IPS-18c (cell line): ENCODE measurements around the gene PTPA.
A peak's percentile ranks its signal among the peaks of the same experiment; 100 is the strongest.
"Not testable (repeated sequence)": the region's sequence is repeated elsewhere in the genome, so short reads cannot be mapped to it uniquely, and the experiment has no call there.

Experiments used
- H3K4me3 ChIP-seq: 2 replicates; pipeline ENCODE4 v1.7.0; 2013; ENCODE audit warnings: low read depth, mild to moderate bottlenecking, low read length, moderate library complexity; ENCODE audit not compliant: insufficient read depth
- H3K9me3 ChIP-seq: one replicate; pipeline ENCODE4 v1.6.1; 2013; ENCODE audit warnings: mild to moderate bottlenecking, low read length, moderate library complexity; ENCODE audit not compliant: control insufficient read depth, insufficient read depth

PTPA gene

DNA sequence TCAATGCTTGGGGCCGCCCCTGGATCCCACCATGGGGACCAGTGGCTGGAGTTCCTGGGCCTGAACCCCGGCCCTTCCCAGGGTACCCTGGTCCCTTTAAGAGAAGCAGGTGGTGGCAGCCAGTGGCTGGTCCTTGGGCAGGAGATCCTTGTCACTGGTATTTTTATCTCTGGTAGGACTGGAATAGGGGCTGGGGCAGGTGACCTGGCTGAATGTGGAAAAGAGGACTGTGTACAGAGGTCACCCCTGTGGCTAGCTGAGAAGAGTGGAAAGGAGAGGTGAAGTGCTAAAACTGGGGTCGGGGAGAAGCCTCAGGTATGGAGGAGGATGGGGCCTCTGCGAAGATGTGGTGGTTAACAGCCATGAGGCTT is 7.6 kb upstream of the PTPA start:
- H3K9me3 ChIP-seq, result no peaks in the 10 kb centered on the region
- H3K4me3 ChIP-seq, result no peak overlapping the region

DNA sequence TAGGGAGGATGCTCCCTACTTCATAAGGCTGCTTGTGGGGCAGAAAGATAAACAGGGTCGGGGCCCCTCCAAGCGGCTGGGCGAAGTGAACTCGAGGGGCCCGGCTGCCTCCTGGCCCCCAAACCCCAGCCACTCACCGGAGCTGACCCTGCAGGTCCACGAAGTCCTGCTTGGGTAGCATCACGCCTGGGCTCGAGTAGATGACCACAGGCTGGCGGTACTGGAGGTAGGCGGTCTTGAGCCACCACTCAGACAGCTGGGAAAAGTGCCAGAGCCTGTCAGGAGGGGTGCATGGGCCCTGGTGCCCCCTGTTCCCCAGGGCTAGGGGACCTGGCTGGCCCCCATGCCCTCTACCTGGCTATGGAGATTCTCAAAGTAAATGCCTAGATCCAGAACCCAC is 7.2 kb upstream of the PTPA start:
- H3K9me3 ChIP-seq, result no peaks in the 10 kb centered on the region
- H3K4me3 ChIP-seq, result no peak overlapping the region

DNA sequence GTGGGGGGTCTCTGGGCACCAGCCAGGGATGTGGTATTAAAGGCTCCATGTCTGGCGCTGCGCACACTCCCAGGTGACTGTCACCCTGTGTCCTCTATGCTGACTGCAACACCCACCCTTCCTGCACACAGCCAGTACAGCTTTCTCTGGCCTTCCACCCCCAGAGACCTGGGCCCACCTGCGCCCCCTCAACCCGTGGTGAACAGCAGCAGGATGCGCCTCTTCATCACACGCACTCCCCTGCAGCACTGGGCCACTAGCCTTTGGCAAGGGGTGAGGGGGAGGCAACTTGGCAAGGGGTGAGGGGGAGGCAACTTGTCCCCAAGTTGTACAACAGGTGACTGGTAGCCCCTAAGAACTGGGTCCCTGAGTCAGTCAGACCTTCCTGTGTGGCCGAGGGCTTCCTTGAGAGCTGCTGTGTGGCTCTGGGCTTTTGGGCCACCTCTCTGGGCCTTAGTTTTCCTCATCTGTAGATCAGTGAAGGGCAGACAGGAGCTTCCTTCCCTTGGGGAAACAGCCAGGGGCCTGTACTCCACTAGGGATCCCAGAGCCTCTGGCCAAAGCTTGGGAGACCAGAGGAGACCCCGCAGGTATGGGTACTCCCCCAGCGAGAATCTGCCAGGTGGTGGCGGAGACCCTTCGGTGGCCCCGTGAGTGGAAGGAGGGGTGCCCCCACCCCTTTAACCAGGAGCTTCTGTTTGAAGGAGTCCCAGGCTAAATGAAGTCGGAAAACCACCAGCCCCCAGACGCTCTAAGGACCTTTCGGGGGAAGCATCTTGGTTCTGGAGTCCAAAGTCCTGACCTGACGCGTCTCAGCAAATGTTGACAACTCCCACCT is 5.1 kb upstream of the PTPA start:
- no peaks in the 10 kb centered on the region for H3K9me3 ChIP-seq
- H3K4me3 ChIP-seq, result no peak overlapping the region

DNA sequence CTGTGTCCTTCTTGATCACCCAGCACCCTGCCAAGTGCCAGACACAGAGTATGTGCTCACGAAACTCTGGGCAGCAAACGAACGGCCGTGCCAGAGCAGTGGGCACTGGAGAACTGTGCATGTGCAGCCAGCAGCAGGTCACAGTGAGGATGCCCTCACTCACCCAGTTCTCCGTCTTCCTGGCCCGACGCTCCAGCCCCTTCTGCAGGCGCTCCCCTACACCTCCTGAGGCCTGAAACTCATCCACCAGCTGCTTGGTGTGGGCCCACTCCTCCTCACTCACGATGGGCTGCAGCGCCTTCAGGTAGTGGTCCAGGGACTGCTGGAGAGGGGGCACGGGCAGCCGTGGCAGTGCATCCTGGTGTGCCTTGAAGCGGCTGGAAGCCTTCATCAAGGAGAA is 3.6 kb upstream of the PTPA start:
- no peaks in the 10 kb centered on the region for H3K9me3 ChIP-seq
- H3K4me3 ChIP-seq, result no peak overlapping the region

DNA sequence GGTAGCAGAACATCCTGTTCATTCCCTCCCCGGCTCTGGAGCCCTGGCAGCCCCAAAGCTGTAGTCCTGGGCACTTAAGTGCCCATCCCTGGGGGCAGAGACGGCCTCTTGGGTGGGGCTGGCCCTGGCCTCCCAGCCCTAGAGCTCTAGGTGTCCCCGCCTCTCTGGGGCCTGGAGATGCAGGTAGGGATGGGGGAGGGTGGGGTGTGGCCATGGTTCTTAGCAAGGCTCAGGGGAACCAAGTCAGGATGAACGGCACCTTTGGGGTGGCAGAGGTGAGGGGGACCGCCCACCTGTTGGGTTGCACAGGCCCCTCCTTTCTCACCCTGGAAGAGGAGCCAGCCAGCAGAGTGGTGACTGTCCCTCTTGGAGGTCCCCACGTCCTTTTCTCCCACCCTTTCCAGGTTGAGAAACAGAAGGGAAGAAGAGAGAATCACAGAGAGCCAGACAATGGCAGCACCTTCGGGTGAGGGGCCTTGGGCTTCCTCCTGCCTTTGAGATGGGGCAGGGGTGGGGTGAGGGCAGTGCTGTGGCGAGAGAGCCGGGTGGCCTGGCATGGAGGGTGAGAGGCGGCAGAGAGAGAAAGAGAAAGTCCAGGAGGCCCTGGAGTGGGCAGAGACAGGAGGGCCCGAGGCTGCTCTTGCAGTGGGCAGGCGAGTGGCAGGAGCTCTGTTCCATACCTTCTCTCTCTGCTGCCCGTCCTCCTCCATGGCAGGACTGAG is 3.0 kb upstream of the PTPA start:
- Histone ChIP-seq H3K4me3 (no peak overlapping the region), H3K9me3 (no peaks in the 10 kb centered on the region)

DNA sequence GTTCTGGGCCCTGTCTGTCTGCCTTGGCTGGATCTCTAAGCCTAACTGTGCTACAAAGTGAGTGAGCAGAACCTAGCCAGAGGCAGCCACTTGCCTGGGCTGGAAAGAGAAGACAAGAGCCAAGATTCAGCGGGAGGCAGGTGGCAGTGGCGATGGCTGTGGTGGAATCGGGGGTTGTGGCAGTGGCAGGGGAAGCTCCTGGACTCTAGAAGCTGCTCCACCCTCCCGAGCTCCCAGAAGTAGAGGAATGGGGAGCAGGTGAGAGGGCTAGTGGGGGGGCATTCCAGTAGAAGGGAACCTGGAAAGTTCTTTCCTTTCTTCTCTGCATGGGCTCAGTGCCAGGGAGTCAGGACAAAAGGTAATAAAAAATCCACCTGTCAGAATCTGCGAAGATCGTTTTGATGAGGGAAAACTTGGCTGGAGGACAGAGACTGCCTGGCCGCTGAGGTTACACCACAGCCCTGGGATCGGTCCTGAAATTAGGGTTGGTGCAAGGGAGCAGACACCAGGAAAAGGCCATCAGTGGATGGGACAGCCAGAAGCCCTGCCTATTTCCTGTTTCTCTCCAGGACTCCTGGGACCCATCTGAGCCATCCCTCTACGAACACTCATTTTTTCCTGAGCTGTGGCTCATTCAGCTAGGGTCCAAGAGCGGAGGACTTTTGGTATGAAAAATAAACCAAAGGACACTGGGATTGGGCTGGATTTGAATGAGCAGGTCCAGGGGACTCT is 2.2 kb upstream of the PTPA start:
- no peaks in the 10 kb centered on the region for H3K9me3 ChIP-seq
- H3K4me3 ChIP-seq, result no peak overlapping the region

DNA sequence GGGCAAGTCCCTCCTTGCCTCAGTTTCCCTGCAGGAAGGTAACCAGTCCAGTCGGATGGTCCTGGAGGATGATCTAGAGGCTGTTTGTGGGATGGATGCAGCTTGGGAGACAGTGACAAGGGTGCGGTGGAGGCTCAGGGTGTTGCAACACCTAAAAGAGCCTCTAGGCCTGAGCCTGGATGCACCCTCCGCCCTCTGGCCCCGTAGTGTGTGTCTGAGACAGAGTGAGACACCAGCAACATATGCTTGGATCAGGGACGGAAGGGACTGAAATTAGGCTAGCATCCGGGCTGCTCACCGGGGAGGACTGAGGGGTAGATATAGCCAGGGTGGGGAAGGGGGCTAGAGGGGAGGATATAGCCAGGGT is 1.7 kb upstream of the PTPA start:
- H3K4me3 ChIP-seq, result no peak overlapping the region
- no peaks in the 10 kb centered on the region for H3K9me3 ChIP-seq

DNA sequence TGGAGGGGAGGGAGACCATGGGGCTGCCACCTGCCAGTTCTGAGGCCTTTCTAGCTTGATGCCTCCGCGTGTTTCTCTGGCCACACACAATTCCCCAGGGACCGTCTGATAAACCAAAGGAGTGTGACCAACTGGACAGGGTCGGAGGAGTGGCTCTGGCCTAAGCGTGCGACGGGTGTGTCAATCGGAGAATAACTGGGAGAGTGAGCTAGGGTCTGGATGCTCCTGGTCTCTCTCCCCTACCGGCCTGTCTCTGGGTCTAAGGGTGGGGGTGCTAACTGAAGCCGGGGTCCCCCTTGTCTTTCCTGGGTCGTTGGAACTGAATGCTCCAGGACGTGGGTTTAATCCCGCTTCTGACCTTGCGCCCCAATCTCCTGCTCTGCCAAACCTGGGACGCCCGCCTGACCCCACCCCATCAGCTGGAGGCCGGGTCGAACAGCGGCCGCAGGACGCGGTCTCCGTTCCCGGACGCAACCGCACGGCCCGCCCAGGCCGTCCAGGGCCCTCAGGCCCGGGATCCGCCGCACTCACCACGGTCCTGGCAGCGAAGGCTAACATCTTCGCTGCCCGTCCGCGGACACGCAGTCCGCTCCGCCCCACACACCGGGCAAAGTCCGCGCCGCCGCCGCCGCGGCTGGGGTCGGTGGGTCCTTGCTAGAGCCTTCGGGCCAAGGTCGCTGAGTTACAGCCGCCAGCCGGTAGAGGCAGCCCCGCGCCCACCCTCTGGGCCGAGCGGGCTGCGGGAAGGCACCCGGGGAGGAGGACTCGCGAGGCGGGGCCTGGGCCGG is 1.1 kb upstream of the PTPA start:
- Histone ChIP-seq H3K9me3 (no peaks in the 10 kb centered on the region), H3K4me3 (peak overlapping the region; percentile 67)

DNA sequence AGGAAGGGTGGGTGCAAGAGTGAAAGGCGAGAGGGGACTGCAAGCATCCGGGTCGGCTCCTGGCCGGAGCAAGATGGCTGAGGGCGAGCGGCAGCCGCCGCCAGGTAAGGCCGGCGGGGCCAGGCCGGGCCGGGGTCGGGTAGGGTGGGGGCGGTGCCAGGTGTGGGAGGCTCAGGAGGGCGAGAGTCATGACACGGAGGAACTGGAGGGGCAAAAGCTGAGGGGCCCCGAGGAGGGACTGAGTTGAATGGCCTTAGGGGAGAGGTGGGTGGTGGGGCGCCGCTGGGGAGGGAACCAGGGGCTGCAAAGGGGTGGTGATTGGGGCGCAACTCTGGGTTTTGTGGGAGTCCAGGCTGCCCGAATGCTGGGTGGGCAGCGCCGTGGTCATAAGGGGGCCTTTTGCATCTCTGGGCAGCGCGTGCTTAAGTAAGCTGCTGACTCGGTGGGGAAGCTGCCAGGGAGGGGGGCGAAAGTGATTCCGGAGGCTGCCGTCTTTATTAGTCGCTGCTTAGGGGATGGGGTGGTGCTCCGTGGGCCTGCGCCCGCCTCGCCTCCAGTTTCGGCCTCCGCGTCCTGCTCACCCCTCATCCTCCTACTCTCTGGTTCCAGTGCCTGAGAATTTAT is 425 bp downstream of the PTPA start:
- peak overlapping the region; percentile 67 for H3K4me3 ChIP-seq
- no peaks in the 10 kb centered on the region for H3K9me3 ChIP-seq

DNA sequence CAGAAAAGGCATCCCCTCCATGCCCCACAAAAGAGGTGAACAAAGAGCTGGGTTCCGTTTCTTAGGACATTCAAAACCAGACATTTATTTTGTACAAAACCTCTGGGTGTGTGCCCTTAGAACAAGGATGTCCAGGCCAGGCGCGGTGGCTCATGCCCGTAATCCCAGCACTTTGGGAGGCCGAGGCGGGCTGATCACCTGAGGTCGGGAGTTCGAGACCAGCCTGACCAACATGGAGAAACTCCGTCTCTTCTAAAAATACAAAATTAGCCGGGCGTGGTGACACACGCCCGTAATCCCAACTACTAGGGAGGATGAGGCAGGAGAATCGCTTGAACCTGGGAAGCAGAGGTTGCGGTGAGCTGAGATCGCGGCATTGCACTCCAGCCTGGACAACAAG is 1.3 kb downstream of the PTPA start:
- peak overlapping the region; percentile 67 for H3K4me3 ChIP-seq
- not testable (repeated sequence) for H3K9me3 ChIP-seq

DNA sequence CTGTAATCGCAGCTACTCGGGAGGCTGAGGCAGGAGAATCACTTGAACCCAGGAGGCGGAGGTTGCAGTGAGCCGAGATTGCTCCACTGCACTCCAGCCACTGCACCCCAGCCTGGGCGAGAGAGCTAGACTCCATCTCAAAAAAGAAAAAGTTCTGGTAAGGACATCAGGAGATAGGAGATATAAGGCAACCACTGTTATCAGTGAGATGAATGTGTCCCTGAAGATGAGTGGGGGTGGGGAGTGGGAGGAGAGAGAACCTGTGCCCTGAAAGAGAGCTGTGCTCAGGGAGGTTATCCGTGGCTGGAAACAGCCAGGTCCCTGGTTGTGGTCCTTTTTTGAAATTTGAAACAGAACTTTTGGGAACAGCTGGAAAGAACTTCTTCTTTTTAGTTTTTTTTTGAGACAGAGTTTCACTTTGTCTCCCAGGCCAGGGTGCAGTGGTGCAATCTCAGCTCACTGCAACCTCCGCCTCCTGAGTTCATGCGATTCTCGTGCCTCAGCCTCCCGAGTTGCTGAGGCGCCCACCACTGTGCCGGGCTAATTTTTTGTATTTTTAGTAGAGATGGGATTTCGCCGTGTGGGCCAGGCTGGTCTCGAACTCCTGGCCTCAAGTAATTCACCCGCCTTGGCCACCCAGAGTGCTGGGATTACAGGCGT is 2.6 kb downstream of the PTPA start:
- Histone ChIP-seq H3K4me3 (no peak overlapping the region), H3K9me3 (no peaks in the 10 kb centered on the region)

DNA sequence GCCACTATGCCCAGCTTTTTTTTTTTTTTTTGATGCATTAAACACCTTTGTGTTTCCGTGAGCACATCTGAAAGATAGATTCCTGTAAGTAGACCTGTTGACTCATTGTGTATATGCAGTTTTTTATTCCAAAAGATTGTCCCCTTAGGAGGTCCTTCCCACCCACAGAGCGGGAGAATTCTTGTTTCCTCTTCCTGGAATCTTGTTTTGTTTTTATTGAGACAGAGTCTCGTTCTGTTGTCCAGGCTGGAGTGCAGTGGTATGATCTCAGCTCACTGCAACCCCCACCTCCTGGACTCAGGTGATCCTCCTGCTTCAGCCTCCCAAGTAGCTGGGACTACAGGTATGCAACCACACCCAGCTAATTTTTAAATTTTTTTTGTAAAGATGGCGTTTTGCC is 7.6 kb downstream of the PTPA start:
- Histone ChIP-seq H3K9me3 (no peaks in the 10 kb centered on the region), H3K4me3 (no peak overlapping the region)

DNA sequence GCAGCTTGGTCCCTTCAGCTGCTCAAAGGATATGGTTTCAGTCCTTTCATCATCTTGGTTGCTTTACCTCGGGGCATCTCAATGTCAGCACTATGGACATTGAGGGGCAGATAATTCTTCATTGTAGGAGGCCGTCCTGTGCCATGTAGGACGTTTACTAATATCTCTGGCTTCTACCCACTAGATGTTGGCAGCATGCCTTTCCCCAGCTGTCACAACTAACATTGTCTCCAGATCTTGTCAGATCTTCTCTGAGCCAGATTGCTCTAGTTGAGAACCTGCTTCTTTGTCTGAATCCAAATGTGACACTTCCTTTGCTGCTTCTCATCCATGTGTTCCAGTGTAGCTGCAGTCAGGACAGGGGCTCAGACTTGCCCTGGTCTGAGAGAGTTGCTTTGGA is 10.3 kb downstream of the PTPA start:
- no peaks in the 10 kb centered on the region for H3K9me3 ChIP-seq
- no peak overlapping the region for H3K4me3 ChIP-seq

DNA sequence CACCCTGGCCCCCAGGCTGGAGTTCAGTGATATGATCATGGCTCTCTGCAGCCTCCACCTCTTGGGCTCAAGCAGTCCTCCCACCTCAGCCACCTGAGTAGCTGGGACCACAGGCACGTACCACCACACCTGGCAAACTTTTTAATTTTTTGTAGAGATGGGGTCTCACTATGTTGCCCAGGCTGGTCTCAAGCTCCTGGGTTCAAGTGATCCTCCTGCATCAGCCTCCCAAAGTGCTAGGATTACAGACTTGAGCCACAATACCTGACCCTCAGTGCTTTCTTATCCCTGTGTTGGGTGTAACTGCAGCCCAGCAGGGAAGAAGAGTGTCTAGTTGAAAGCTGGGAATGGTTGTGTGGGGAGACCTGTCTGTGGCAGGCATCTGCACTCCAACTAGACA is 10.9 kb downstream of the PTPA start:
- Histone ChIP-seq H3K4me3 (no peak overlapping the region), H3K9me3 (no peaks in the 10 kb centered on the region)

DNA sequence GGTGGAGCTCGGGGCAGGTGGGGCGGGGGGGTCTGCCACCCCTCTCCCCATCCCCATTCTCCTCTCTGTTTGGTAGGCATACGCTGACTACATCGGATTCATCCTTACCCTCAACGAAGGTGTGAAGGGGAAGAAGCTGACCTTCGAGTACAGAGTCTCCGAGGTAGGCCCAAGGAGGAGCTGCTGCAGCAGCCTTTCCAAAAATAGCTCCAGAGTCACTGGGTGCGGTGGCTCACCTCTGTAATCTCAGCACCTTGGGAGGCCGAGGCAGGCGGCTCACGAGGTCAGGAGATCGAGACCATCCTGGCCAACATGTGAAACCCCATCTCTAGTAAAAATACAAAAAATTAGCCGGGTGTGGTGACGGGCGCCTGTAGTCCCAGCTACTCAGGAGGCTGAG is 11.8 kb downstream of the PTPA start:
- H3K9me3 ChIP-seq, H3K4me3 ChIP-seq: not testable (repeated sequence)

DNA sequence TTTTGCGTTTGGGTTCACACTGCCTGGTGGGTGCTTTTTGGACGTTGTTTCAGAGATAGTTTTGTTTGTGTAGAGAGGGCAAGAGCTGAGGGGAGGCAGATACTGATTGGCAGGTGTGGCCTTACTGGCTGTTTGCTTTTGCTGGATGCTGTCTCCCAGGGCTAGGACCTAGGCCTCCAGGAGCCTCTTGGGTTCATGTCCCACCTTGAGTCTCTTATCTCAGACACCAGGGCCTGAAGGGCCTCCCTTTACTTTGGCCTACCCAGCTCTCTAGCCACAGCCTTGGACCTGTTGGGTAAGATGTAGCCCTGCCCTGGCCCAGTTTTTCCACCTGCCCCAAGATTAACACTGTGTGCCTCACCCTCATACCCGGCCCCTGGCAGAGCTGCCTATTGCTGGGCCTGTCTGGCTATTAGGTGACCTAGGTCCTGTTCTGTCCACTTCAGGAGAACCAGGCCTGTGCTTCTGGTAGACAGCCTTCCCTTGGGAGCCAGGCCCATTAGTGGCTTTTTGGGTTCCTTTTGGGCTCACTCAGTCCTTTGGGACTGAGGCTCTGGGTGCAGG is 13.4 kb downstream of the PTPA start:
- H3K9me3 ChIP-seq, result no peaks in the 10 kb centered on the region

More for the DNA sequence above, 13.4 kb downstream of the PTPA start:
- no peak overlapping the region for H3K4me3 ChIP-seq
